ENCODE measurements around the gene LDAH.
A peak's percentile ranks its signal among the peaks of the same experiment; 100 is the strongest.

The LDAH gene

GRCh38 chr2:20652141-20652540, 170.8 kb downstream of the LDAH start:
- Mint-ChIP-seq H3K36me3 (no peaks in the 10 kb centered on the region), H3K4me3 (no peak overlapping the region), H3K4me1 (peaks cover 37% of the 10 kb centered on the region), H3K27ac (no peak overlapping the region), H3K9me3 (no peaks in the 10 kb centered on the region), H3K27me3 (no peaks in the 10 kb centered on the region)
- no peak for ATAC-seq

- H3K27me3 Mint-ChIP-seq: no peaks in the 10 kb centered on the region
- peak overlapping the region; percentile 90 for H3K4me3 Mint-ChIP-seq
- peaks cover 38% of the 10 kb centered on the region for H3K4me1 Mint-ChIP-seq
- no peaks in the 10 kb centered on the region for H3K9me3 Mint-ChIP-seq
- no peaks in the 10 kb centered on the region for H3K36me3 Mint-ChIP-seq
- H3K27ac Mint-ChIP-seq: peak overlapping the region; percentile 83
- no peak for ATAC-seq
These were observed 171.2 kb downstream of the LDAH start for GRCh38 chr2:20651731-20652099.

DNA sequence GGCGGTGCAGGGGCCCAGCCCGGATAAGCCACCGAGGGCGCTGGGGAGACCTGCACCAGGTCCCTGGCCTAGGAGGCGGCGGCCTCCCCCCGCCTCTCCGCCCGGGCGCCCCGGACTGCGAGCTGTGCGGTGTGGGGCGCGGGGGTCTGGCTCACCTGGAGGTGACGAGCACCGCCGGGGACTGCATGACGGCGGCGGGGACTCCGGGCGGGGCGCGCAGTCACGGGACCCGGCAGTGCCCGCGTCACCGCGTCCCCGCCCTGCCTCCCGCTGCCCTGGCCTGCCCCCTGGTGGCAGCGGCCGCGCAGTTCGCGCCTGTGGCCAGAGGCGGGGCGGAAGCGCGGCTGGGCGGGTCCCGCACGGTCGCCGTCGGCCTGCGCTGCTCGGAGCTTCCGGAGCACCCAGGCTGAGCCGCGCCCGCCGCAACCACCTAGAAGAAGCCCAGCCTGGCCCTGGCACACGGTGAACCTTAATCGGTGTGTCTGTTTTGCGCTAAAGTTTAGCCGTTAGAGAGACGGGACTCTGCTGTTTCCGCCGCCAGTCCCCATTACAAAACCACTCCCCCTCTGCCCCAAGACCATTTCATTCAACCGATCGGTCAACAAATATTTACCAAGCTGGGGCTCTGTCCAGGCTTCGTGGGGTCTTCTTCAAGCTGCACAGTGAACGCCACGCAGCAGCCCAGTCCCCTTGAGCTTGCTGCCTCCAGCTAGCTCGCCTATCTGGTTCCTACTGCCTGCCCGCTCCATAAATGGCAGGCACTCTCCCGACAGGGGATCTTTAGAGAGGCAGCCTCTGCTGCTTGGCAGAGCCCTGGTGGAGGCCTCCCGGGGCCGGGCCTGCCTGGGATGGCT, 171.8 kb downstream of the LDAH start, which contains the start of gene HS1BP3:
Gene HS1BP3 (minus strand): TSS at position 222 of the 854 bp plus-strand sequence. CDS start 35 bp downstream, at position 187.
- Mint-ChIP-seq H3K4me3 (peak within 1 kb of the TSS; percentile 90), H3K4me1 (peaks cover 43% of the 10 kb centered on the region), H3K27me3 (no peaks in the 10 kb centered on the region), H3K9me3 (no peaks in the 10 kb centered on the region), H3K27ac (peak within 1 kb of the TSS; percentile 83), H3K36me3 (peaks cover 3% of the 10 kb centered on the region)
- ATAC-seq: peak; percentile 98

- no peaks in the 10 kb centered on the region for H3K27me3 Mint-ChIP-seq
- H3K4me1 Mint-ChIP-seq: peaks cover 43% of the 10 kb centered on the region
- no peaks in the 10 kb centered on the region for H3K9me3 Mint-ChIP-seq
- peak overlapping the region; percentile 90 for H3K4me3 Mint-ChIP-seq
- peak overlapping the region; percentile 83 for H3K27ac Mint-ChIP-seq
- H3K36me3 Mint-ChIP-seq: peaks cover 3% of the 10 kb centered on the region
- peak; percentile 0 for ATAC-seq
These were observed 172.5 kb downstream of the LDAH start for GRCh38 chr2:20650393-20650876.

DNA sequence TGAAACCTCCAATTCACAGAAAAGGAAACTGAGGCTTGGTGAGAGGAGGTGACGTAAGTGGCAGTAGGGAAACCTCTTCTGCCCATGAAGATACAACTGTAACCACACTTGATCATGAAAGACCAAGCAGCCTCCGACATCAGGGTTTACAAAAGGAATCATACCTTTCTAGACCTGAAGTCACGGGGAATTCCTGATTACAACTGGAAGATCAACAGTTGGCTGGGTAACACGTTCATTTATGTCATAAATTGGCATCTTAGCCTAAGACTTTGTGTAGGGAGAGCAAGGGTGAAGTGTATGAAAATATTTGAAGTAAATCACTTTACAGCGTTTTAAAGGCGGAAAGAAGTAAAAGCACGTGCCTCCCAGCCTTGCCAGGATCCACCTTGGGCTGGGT, 172.9 kb downstream of the LDAH start:
- peaks cover 43% of the 10 kb centered on the region for H3K4me1 Mint-ChIP-seq
- no peaks in the 10 kb centered on the region for H3K27me3 Mint-ChIP-seq

GRCh38 chr2:20649576-20649975, 173.3 kb downstream of the LDAH start:
- H3K27ac Mint-ChIP-seq: no peak overlapping the region
- no peak for ATAC-seq
- H3K36me3 Mint-ChIP-seq: peaks cover 10% of the 10 kb centered on the region

More for the DNA sequence above, 172.9 kb downstream of the LDAH start:
- H3K36me3 Mint-ChIP-seq: peaks cover 6% of the 10 kb centered on the region
- H3K4me3 Mint-ChIP-seq: peak overlapping the region; percentile 90
- H3K27ac Mint-ChIP-seq: peak overlapping the region; percentile 83
- no peaks in the 10 kb centered on the region for H3K9me3 Mint-ChIP-seq
- ATAC-seq: no peak

GRCh38 chr2:20648831-20649230, 174.1 kb downstream of the LDAH start:
- H3K4me3 Mint-ChIP-seq: no peak overlapping the region
- H3K27ac Mint-ChIP-seq: no peak overlapping the region
- H3K36me3 Mint-ChIP-seq: peaks cover 17% of the 10 kb centered on the region
- H3K4me1 Mint-ChIP-seq: peaks cover 43% of the 10 kb centered on the region
- no peaks in the 10 kb centered on the region for H3K27me3 Mint-ChIP-seq
- no peaks in the 10 kb centered on the region for H3K9me3 Mint-ChIP-seq
- no peak for ATAC-seq

More at GRCh38 chr2:20649576-20649975, 173.3 kb downstream of the LDAH start:
- peak overlapping the region; percentile 90 for H3K4me3 Mint-ChIP-seq
- no peaks in the 10 kb centered on the region for H3K27me3 Mint-ChIP-seq
- peaks cover 43% of the 10 kb centered on the region for H3K4me1 Mint-ChIP-seq
- no peaks in the 10 kb centered on the region for H3K9me3 Mint-ChIP-seq

GRCh38 chr2:20648206-20648605, 174.7 kb downstream of the LDAH start:
- Mint-ChIP-seq H3K36me3 (peaks cover 23% of the 10 kb centered on the region), H3K4me3 (no peak overlapping the region), H3K27ac (no peak overlapping the region), H3K27me3 (no peaks in the 10 kb centered on the region), H3K4me1 (peaks cover 43% of the 10 kb centered on the region), H3K9me3 (no peaks in the 10 kb centered on the region)
- no peak for ATAC-seq

GRCh38 chr2:20647738-20648137, 175.2 kb downstream of the LDAH start:
- Mint-ChIP-seq H3K4me3 (no peak overlapping the region), H3K27ac (no peak overlapping the region), H3K27me3 (no peaks in the 10 kb centered on the region), H3K4me1 (peaks cover 43% of the 10 kb centered on the region), H3K36me3 (peaks cover 23% of the 10 kb centered on the region), H3K9me3 (no peaks in the 10 kb centered on the region)
- no peak for ATAC-seq

DNA sequence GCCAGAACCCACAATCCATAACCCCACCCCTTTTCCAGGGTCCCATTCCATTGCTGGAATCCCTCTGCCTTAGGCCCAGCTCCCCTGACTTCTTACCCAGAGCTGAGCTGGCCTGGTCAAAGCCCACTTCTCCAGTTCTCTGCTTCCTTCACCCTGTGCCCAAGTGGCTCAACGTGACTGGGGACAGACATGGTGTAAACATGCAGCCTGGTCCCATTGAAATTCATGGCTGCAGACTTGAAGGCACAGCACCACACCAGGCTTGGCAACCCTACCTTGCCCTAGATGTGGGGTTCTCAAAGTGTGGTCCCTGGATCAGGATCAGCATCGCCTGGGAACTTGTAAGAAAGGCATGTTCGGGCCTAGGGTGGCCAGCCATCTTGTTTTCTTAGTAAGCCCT, 175.7 kb downstream of the LDAH start:
- Mint-ChIP-seq H3K27me3 (no peaks in the 10 kb centered on the region), H3K4me3 (no peak overlapping the region), H3K9me3 (no peaks in the 10 kb centered on the region), H3K27ac (no peak overlapping the region), H3K4me1 (peaks cover 49% of the 10 kb centered on the region), H3K36me3 (peaks cover 24% of the 10 kb centered on the region)
- no peak for ATAC-seq

DNA sequence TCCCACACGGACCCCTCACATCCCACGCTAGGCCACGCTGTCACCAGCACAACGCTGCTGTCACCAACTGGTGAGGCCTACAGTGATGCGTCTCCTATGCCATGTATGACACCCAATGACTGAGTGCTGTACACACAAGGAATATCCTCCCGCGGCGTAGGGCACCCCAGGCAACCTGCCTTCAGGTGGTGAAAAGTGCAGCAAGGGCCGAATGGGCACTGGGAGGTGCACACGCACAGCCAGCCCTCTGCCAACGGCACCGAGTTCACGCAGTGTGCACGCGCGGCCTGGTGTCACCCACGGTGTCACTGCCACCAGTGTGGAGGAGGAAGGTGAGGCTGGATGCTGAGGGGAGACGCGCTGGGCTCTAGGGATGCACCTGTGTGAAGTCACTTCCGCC, 176.5 kb downstream of the LDAH start:
- H3K4me1 Mint-ChIP-seq: peaks cover 50% of the 10 kb centered on the region
- H3K36me3 Mint-ChIP-seq: peaks cover 31% of the 10 kb centered on the region
- no peak overlapping the region for H3K4me3 Mint-ChIP-seq
- no peaks in the 10 kb centered on the region for H3K27me3 Mint-ChIP-seq
- H3K27ac Mint-ChIP-seq: no peak overlapping the region
- ATAC-seq: no peak
- no peaks in the 10 kb centered on the region for H3K9me3 Mint-ChIP-seq

DNA sequence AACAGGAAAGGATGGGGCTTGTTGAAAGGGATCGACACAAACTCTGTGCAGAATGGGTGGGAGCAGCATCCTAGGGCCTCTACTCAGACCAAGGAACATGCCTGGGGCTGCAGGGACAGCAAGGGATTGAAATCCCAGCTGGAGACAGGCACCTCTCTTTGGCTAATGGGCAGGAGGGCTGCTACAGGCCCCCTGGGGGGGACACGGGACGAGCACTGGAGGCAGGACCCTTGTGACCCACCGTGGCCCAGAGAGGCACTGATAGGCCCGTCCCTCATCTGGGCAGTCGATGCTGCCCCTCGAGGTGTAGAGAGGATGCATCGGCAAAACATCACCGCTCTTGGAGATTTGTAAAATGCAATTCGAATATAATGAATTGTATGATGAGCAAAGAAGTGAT, 177.1 kb downstream of the LDAH start:
- no peaks in the 10 kb centered on the region for H3K27me3 Mint-ChIP-seq
- H3K4me3 Mint-ChIP-seq: no peak overlapping the region
- H3K4me1 Mint-ChIP-seq: peaks cover 48% of the 10 kb centered on the region
- no peak for ATAC-seq
- H3K9me3 Mint-ChIP-seq: no peaks in the 10 kb centered on the region
- no peak overlapping the region for H3K27ac Mint-ChIP-seq
- peaks cover 32% of the 10 kb centered on the region for H3K36me3 Mint-ChIP-seq

DNA sequence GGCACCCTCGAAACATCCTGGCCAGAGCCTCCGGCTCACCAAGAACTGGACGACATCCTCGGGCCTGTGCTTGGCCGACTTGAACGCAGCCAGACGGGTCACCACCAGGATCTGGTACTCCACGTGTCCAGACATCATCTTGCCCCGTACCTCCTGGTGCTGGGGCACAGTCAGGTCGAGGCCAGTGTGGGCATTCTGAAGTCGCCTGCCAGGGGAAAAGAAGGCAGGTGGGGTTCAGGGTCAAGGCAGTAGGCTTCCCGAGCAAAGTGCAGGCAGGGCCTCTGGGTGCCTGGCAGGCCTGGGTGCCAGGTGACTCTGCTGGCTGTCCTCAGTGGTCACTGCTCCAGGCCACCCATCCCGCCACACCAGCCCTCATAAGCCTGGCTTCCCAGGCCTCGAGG, 177.6 kb downstream of the LDAH start:
- Mint-ChIP-seq H3K4me3 (no peak overlapping the region), H3K4me1 (peaks cover 44% of the 10 kb centered on the region), H3K27ac (no peak overlapping the region), H3K36me3 (peaks cover 32% of the 10 kb centered on the region), H3K27me3 (no peaks in the 10 kb centered on the region), H3K9me3 (no peaks in the 10 kb centered on the region)
- ATAC-seq: no peak

DNA sequence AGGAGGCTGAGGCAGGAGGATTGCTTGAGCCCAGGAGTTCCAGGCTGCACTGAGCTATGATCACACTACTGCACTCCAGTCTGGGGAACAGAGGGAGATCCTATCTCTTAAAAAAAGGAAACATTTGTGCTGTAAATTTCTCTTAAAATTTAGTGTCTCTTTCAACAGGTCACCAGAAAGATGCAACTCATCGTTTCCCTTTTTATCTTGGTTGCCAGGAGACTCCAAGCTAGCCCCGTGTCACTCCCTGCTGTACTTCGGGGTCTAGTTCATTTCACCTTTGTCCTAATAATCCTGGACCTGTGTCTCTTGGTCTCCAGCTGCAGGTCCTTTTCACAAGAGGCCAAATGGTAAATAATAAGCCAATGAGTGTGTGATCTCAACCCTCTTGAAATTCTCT, 179.1 kb downstream of the LDAH start:
- Mint-ChIP-seq H3K27me3 (no peaks in the 10 kb centered on the region), H3K4me3 (no peak overlapping the region), H3K4me1 (peaks cover 32% of the 10 kb centered on the region), H3K27ac (no peak overlapping the region), H3K9me3 (no peaks in the 10 kb centered on the region), H3K36me3 (peaks cover 42% of the 10 kb centered on the region)
- ATAC-seq: no peak

- no peak for ATAC-seq
- no peaks in the 10 kb centered on the region for H3K27me3 Mint-ChIP-seq
- peaks cover 49% of the 10 kb centered on the region for H3K36me3 Mint-ChIP-seq
- no peak overlapping the region for H3K27ac Mint-ChIP-seq
- peaks cover 24% of the 10 kb centered on the region for H3K4me1 Mint-ChIP-seq
- H3K9me3 Mint-ChIP-seq: no peaks in the 10 kb centered on the region
- no peak overlapping the region for H3K4me3 Mint-ChIP-seq
These were observed 179.8 kb downstream of the LDAH start for GRCh38 chr2:20643060-20643459.

All from stimulated activated memory B cell treated with anti-CD40 and anti-IgM and Interleukin-4, amounts not matched to agents 10 μg/mL and 1 μg/mL and 100 μg/mL, for 72 hours (primary cell).